Stimulated activated CD4-positive, alpha-beta T cell treated with anti-CD3 and anti-CD28 coated beads, Interleukin-4, amount 100 ng/mL, for 1 hour (primary cell): ENCODE results near the gene CLDN15.
"Not testable (repeated sequence)": the region's sequence is repeated elsewhere in the genome, so short reads cannot be mapped to it uniquely, and the experiment has no call there.

Experiments used
- DNase-seq: peaks from one replicate; pipeline ENCODE4 v3.0.0-alpha.2; 2020

The CLDN15 gene

GRCh38 chr7:101218236-101219125, 19.1 kb downstream of the CLDN15 start:
- DNase-seq: no peak

- DNase-seq: peak; percentile 94
Observed at GRCh38 chr7:101217388-101218235, 20.0 kb downstream of the CLDN15 start, which contains the start of the genes PLOD3 and ZNHIT1. TSS of gene PLOD3 (minus strand) at chr7:101217581. CDS start at chr7:101217274, 307 bp downstream. TSS of gene ZNHIT1 (plus strand) at chr7:101218165. CDS start at chr7:101218196, 31 bp downstream.

GRCh38 chr7:101216860-101217387, 20.7 kb downstream of the CLDN15 start:
- DNase-seq: no peak

GRCh38 chr7:101216001-101216859, 21.4 kb downstream of the CLDN15 start:
- no peak for DNase-seq

- DNase-seq: no peak
Observed at GRCh38 chr7:101212014-101212413, 25.6 kb downstream of the CLDN15 start.

GRCh38 chr7:101211501-101211900, 26.1 kb downstream of the CLDN15 start:
- DNase-seq: no peak

GRCh38 chr7:101210143-101210542, 27.5 kb downstream of the CLDN15 start:
- DNase-seq: no peak

GRCh38 chr7:101208794-101209193, 28.8 kb downstream of the CLDN15 start:
- no peak for DNase-seq

- DNase-seq: no peak
Observed at GRCh38 chr7:101207459-101207858, 30.1 kb downstream of the CLDN15 start.

GRCh38 chr7:101206665-101207042, 30.9 kb downstream of the CLDN15 start:
- no peak for DNase-seq

GRCh38 chr7:101205901-101206664, 31.5 kb downstream of the CLDN15 start:
- DNase-seq: no peak

- not testable (repeated sequence) for DNase-seq
Observed at GRCh38 chr7:101203740-101204738, 33.6 kb downstream of the CLDN15 start.

GRCh38 chr7:101202603-101202918, 35.0 kb downstream of the CLDN15 start:
- DNase-seq: no peak

- DNase-seq: no peak
Observed at GRCh38 chr7:101201695-101202602, 35.7 kb downstream of the CLDN15 start.

- no peak for DNase-seq
Observed at GRCh38 chr7:101200862-101201599, 36.6 kb downstream of the CLDN15 start, which contains the start of gene MOGAT3. TSS of gene MOGAT3 (minus strand) at chr7:101201036. CDS start at chr7:101200854, 182 bp downstream.

- no peak for DNase-seq
Observed at GRCh38 chr7:101200504-101200861, 37.1 kb downstream of the CLDN15 start.

- DNase-seq: not testable (repeated sequence)
Observed at GRCh38 chr7:101199522-101199921, 38.1 kb downstream of the CLDN15 start.

- no peak for DNase-seq
Observed at GRCh38 chr7:101198476-101198875, 39.1 kb downstream of the CLDN15 start.
